ENCODE measurements around the gene MKKS. TPM values are rescaled to one million over a fixed set of nuclear protein-coding genes. Genes with fewer than 3 reads are reported as not detected.
"Not testable (repeated sequence)": the region's sequence is repeated elsewhere in the genome, so short reads cannot be mapped to it uniquely, and the experiment has no call there.

The MKKS gene
- total RNA-seq, 1 donor from 2014 or later = 11.8 TPM

DNA sequence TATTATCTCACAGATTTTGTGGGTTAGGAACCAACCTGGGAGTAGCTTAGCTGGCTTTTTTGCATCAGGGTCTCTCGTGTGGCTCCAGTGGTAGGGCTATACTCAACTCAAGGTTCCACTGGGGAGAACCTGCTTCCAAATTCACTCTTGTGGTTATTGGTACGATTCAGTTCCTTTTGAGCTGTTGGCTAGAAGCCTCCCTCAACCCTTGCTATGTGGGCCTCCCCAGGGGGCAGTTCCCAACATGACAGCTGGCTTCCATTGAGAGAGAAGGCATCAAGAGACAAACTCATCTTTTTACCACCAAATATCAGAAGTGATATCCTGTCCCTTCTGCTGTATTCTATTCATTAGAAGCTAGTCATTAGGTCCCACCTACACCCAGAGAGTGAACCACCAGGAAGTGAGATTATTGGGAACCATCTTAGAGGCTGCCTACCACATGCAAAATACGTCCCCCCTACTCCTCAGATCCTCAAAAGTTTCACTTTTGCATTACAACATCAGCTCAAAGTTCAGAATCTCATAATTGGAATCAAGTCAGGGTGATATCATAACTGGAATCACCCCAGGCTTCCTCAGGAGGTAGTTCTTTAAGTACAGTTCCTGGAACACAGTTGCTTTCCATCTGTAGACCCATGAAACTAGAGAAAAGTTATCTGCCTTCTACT, 30.9 kb downstream of the MKKS start:
- no peak for TF ChIP-seq CTCF (IDR thresholded peaks at IDR 0.05; ENCODE audit: unreplicated experiment)
- no peak for DNase-seq (ENCODE audit: low spot score in 2 of 2, unreplicated experiment in 2 of 2)
- no peaks in the 10 kb centered on the region for H3K9me3 Mint-ChIP-seq
- no peaks in the 10 kb centered on the region for H3K4me1 Mint-ChIP-seq
- no peaks in the 10 kb centered on the region for H3K36me3 Mint-ChIP-seq
- H3K27ac Mint-ChIP-seq = no peak overlapping the region
- H3K27me3 Mint-ChIP-seq (ENCODE audit: low read depth) = no peaks in the 10 kb centered on the region
- H3K4me3 Mint-ChIP-seq = no peak overlapping the region

DNA sequence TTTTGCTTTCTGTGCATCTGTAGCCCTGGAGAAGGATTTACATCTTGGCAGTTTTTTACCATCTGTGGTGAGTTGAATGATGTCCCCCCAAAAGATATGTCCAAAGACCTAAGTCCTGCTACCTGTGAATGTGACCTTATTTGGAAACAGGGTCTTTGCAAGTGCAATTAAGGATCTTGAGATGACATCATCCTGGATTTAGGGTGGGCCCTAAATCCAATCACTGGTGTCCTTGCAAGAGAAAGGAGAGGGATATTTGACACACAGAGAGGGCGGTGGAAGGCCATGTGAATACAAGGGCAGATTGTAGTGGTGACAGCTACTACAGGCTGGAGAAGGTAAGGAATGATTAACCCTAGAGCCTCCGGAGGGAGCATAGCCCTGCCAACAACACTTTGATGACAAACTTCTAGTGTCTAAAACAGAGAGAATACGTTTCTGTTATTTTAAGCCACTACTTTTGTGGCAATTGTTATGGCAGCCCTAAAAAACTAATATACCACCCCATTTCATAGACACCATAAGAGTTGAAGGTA, 35.1 kb downstream of the MKKS start:
- H3K36me3 Mint-ChIP-seq = no peaks in the 10 kb centered on the region
- H3K4me3 Mint-ChIP-seq = no peak overlapping the region
- H3K9me3 Mint-ChIP-seq = no peaks in the 10 kb centered on the region
- TF ChIP-seq CTCF (IDR thresholded peaks at IDR 0.05; ENCODE audit: unreplicated experiment) = no peak
- no peaks in the 10 kb centered on the region for H3K27me3 Mint-ChIP-seq (ENCODE audit: low read depth)
- H3K4me1 Mint-ChIP-seq = no peaks in the 10 kb centered on the region
- no peak overlapping the region for H3K27ac Mint-ChIP-seq
- DNase-seq (ENCODE audit: low spot score in 2 of 2, unreplicated experiment in 2 of 2) = no peak

- not testable (repeated sequence) for H3K27me3 Mint-ChIP-seq (ENCODE audit: low read depth); H3K4me3 Mint-ChIP-seq; H3K4me1 Mint-ChIP-seq; H3K27ac Mint-ChIP-seq; DNase-seq (ENCODE audit: low spot score in 2 of 2, unreplicated experiment in 2 of 2); H3K36me3 Mint-ChIP-seq; H3K9me3 Mint-ChIP-seq
Measured at GRCh38 chr20:10394752-10395151, 39.3 kb downstream of the MKKS start.

DNA sequence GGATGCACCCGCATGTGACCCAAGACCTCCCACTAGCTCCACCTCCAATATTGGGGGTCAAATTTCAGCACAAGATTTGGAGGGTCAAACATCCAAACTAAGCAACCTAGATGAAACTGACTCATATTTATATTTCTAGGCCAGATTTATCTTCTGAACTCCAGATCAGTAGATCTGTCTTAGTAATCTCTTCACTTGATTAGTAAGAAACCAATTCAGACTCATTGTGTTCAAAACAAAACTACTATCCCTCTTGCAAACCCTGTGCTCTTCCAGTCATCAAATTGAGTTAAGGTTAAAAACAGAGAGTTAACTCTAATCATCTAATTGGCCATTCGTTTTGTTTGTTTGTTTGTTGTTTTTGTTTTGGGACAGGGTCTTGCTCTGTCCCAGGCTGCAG, 43.3 kb downstream of the MKKS start:
- Mint-ChIP-seq H3K27me3 (ENCODE audit: low read depth) (no peaks in the 10 kb centered on the region), H3K9me3 (peaks cover 9% of the 10 kb centered on the region), H3K27ac (no peak overlapping the region), H3K36me3 (peaks cover 1% of the 10 kb centered on the region), H3K4me1 (peaks cover 29% of the 10 kb centered on the region), H3K4me3 (no peak overlapping the region)
- no peak for DNase-seq (ENCODE audit: low spot score in 2 of 2, unreplicated experiment in 2 of 2)
- TF ChIP-seq CTCF (IDR thresholded peaks at IDR 0.05; ENCODE audit: unreplicated experiment) = no peak

DNA sequence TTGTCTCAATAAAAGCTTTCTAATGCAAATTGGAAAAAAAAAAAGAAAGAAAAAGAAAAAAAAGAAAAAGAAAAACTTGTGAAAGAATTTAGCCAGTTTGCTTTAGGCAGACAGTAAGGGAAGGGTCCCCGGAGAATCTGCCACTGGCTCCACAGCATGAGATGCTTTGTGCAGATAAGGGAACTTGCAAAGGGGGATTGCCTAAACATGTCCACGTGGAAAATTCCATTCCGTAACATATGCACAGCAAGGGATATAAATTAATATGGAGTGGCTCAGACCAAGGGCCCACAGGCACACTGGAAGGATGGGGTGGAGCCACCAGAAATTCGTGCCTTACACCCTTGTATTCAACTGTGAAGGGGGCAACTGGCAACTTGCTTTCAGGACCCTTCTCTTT, 45.4 kb downstream of the MKKS start:
- Mint-ChIP-seq H3K9me3 (peaks cover 9% of the 10 kb centered on the region), H3K4me1 (peaks cover 35% of the 10 kb centered on the region), H3K36me3 (peaks cover 1% of the 10 kb centered on the region), H3K27me3 (ENCODE audit: low read depth) (no peaks in the 10 kb centered on the region), H3K27ac (no peak overlapping the region), H3K4me3 (no peak overlapping the region)
- no peak for DNase-seq (ENCODE audit: low spot score in 2 of 2, unreplicated experiment in 2 of 2)
- TF ChIP-seq CTCF (IDR thresholded peaks at IDR 0.05; ENCODE audit: unreplicated experiment) = no peak

DNA sequence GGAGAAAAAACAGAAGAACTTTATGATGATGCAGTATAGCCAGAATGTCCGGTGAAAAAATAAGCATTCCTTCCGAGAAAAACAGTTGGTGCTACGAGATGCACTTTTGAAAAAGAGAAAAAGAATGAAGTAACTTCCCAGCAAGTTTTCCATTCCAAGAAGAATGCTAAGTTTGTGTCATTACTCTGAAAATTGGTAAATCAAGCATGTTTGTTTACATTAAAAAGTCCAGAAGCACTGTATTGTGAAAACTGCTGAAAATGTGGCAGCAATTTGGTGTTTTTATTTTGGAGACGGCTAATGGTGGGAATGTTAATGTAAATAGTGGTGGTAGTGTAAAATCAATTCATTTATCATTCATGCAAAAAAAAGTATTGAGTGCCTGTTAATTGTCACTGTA, 46.3 kb downstream of the MKKS start:
- H3K4me3 Mint-ChIP-seq = no peak overlapping the region
- H3K27ac Mint-ChIP-seq = no peak overlapping the region
- peaks cover 16% of the 10 kb centered on the region for H3K9me3 Mint-ChIP-seq
- peaks cover 1% of the 10 kb centered on the region for H3K36me3 Mint-ChIP-seq
- no peak for TF ChIP-seq CTCF (IDR thresholded peaks at IDR 0.05; ENCODE audit: unreplicated experiment)
- DNase-seq (ENCODE audit: low spot score in 2 of 2, unreplicated experiment in 2 of 2) = no peak
- H3K4me1 Mint-ChIP-seq = peaks cover 38% of the 10 kb centered on the region
- no peaks in the 10 kb centered on the region for H3K27me3 Mint-ChIP-seq (ENCODE audit: low read depth)
